GM18909 (cell line): ENCODE results near the gene RNF213.
"Not testable (repeated sequence)": the region's sequence is repeated elsewhere in the genome, so short reads cannot be mapped to it uniquely, and the experiment has no call there.

Source experiments
- ATAC-seq: cut with Tn5 transposase; IDR thresholded peaks from one replicate; pipeline ENCODE4 v1.9.1; 2021; ENCODE audit warnings: mild to moderate bottlenecking; ENCODE audit not compliant: unreplicated experiment, poor library complexity

Gene RNF213

DNA sequence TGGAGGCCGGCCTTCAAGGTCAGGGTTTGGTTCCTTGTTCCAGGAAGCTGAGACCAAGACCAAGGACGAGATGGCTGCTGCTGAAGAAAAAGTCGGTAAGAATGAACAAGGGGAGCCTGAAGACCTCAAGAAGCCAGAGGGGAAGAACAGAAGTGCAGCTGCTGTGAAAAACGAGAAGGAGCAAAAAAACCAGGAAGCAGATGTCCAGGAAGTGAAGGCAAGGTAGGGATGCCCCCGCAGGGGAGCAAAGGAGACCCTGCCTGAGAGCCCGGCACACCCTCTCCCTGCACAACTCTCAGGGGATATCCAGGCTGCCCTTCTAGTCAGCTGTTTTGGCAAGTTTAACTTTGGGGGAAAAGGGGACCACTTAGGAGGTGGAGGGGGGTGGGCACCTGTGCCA is 29.0 kb downstream of the RNF213 start:
- ATAC-seq: no peak

DNA sequence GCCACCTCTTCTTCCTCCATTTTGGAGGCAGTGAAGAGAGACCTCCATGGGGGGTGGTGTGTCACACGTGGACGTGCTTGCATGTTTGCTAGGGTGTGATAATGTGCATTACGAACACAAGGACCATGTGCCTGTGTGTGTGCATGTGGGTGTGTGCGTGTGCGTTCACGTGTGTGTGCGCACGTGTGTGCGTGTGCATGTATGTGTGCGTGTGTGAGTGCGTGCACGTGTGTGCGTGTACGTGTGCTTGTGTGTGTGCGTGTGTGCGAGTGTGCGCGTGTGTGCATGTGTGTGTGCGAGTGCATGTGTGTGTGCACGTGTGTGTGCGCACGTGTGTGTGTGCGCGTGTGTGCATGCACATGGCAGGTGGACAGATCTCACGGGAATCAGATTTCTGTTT is 29.5 kb downstream of the RNF213 start:
- no peak for ATAC-seq

DNA sequence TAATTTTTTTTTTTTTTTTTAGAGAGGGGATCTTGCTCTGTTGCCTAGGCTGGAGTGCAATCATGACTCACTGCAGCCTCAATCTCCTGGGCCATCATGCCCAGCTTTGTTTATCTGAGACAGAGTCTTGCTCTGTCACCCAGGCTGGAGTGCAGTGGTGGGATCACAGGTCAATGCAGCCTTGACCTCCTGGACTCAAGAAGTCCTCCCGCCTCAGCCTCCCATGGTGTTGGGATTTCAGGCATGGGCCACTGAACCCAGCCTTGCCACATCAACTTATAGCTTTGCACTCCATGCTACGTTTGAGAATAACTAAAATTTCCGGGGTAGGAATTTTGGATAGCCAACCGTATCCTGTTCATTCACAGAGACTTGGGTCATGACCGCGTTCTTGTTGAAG is 30.6 kb downstream of the RNF213 start:
- no peak for ATAC-seq

DNA sequence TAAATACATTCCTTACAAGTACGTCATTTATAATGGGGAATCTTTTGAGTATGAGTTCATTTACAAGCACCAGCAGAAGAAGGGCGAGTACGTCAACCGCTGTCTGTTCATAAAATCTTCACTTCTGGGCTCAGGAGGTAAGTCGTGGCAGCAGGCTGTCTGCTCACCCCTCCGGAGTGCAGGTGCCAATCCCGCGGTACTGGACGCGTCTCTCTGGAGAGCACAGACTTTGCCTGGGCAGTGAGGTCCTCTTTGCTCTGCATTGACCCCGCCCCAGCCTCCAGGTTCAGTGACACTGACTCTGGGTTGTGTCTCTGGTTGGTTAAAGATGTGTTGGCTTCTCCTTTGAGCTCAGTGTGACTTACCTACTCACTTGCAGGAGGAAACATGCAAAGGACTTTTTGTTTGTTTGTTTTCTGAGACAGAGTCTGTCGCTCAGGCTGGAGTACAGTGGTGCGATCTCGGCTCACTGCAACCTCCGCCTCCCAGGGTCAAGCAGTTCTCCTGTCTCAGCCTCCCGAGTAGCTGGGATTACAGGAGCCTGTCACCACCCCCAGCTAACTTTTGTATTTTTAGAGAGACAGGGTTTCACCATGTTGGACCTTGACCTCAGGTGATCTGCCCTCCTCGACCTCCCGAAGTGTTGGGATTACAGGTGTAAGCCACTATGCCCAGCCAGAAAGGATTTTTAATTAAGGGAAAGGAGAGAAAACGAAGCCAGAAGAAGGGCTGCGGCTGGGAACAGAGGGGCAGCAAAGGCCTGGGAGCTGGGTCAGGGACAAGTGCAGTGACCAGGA is 31.2 kb downstream of the RNF213 start:
- no peak for ATAC-seq

DNA sequence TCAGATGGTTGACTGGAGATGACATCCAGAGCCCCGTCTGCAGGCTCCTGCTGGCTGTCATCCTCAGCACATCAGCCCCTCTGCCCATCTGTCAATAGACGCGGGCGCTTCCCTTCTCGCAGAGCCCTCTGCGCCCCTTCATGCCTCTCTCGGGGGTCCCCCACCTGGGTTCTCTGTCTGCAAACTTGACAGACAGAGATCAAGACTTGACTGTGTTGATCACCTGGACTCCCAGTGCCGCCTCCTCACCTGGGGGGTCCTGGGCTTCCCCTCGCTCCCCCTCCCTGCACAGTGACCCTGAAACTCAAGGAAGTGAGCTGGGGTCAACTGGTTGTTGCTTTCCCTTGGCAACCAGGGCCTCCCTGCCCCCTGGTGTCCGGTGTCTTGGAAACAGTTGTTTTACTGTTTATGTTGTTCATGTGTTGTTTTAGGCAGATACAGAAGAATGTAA is 31.9 kb downstream of the RNF213 start:
- ATAC-seq: no peak

DNA sequence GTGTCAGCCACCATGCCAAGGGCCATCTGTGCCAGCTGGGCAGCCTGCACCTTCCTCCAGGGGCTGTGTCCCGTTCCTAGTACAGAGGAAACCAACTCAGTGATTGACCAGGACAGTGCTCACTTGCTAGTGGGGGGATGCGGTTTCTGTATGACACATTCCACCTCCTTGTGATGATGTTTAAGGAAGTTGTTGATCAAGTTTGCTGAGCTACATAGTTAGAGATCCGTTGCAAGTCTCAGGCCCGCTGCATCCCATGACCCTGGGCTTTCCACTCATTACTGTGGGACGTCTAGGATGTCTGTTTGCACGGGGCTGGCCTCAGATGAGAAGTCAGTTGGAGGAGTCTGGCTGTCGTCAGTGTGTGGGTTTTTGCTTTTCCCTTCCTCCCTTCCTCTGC is 33.6 kb downstream of the RNF213 start:
- ATAC-seq: no peak

DNA sequence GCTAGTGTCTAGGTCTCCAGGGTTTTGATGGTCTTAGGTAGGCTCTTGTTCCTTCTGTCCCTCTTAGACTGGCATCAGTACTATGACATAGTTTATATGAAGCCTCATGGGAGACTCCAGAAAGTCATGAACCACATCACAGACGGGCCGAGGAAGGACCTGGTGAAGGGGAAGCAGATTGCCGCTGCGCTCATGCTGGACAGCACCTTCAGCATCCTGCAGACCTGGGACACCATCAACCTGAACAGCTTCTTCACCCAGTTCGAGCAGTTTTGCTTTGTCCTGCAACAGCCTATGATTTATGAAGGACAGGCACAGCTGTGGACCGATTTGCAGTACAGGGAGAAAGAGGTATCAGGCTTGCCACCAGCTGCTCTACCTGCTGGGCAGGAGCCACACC is 34.0 kb downstream of the RNF213 start:
- ATAC-seq: no peak

DNA sequence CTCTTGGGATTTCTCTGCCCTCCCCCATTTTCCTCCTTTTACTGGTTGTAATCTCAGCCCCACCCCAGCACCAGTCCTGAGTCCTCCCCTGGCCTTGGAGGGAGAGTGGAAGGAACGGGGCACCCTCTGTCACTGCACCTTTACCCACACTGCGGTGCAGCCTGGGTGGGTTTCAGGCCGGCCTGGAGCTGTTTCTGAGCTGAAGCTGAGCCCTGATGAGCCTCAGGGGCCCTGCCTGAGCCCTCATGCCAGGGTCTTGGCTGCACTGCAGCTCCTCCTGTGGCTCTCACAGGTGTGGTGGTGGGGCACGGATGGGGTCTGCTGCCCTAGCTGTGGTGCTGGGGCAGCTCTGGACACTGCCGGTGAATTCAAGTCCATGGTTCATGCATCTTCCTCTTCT is 34.5 kb downstream of the RNF213 start:
- ATAC-seq: no peak

DNA sequence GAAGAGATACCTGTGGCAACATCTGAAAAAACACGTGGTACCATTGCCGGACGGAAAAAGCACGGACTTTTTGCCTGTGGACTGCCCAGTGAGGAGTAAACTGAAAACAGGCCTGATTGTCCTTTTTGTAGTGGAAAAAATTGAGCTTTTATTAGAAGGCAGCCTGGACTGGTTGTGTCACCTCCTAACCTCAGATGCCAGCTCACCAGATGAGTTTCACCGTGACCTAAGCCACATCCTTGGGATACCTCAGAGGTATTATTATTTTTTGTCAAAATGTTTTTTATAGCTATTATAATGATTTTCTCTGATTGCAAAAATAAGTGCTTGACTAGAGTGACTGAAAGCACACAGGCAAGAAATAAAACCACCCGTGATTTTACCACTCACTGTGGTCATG is 34.9 kb downstream of the RNF213 start:
- no peak for ATAC-seq

DNA sequence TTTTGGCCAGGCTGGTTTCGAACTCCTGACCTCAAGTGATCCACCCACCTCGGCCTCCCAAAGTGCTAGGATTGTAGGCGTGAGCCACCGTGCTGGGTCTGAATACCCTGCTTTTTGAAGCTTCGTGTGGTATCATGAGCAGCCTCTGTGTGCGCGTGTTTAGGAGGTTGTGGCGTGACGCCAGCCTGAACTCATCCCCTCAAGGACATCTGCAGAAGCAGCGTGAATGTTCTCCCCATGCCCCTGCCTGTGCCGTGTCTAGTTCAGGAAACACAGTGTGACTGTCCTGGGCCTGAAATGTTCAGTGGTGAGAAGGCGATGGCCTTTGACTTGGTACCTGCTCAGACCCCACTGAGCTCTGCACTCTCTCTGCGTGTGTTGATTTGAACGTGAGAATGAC is 35.6 kb downstream of the RNF213 start:
- no peak for ATAC-seq

DNA sequence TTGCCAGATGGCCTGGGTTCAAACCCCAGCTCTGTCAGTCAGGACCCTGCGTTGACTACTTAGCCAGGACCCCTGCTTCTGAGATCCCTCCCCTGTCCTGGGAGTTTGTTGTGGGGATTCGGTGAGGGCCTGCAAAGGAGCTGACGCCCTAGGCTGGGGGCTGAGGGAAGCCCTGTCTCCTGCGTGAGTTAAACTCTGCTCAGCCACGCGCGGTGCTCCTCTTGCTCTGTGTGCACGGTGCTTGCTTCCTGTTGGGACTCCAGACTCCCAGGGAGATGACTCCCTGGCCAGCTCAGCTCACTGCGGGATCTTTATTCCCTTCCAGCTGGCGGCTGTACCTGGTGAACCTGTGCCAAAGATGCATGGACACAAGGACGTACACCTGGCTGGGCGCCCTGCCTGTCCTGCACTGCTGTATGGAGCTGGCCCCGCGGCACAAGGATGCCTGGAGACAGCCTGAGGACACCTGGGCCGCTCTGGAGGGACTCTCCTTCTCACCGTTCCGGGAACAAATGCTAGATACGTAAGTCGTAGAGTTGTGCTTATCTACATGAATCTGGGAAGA is 37.4 kb downstream of the RNF213 start:
- no peak for ATAC-seq

DNA sequence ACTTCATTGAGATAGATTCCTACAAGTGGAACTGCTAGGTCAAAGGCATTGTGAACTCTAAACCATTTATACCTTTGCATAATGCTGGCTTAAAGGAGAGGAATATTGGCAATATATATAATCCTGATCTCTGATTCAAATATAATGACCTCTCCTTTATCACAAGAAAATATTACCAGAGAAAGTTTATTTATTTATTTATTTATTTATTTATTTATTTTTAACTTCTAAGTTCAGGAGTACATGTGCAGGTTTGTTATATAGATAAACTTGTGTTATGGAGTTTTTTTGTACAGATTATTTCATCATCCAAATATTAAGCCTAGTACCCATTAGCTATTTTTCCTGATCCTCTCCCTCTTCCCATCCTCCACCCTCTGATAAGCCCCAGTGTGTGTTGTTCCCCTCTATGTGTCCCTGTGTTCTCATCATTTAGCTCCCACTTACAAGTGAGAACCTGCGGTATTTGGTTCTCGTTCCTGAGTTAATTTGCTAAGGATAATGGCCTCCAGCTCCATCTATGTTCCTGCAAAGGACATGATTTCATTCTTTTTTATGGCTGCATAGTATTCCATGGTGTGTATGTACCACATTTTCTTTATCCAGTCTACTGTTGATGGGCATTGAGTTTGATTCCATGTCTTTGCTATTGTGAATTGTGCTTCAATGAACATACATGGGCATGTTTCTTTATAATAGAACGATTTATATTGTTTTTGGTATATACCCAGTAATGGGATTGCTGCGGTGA is 38.9 kb downstream of the RNF213 start:
- ATAC-seq: not testable (repeated sequence)

DNA sequence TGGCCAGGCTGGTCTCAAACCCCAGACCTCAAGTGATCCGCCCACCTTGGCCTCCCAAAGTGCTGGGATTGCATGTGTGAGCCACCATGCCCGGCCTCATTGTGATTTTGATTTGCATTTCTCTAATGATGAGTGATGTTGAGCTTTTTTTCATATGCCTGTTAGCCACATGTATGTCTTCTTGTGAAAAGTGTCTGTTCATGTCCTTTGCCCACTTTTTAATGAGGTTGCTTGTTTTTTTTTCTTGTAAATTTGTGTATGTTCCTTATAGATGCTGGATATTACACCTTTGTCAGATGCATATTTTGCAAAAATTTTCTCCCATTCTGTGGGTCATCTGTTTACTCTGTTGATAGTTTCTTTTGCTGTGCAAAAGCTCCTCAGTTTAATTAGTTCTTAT is 40.1 kb downstream of the RNF213 start:
- ATAC-seq: not testable (repeated sequence)

DNA sequence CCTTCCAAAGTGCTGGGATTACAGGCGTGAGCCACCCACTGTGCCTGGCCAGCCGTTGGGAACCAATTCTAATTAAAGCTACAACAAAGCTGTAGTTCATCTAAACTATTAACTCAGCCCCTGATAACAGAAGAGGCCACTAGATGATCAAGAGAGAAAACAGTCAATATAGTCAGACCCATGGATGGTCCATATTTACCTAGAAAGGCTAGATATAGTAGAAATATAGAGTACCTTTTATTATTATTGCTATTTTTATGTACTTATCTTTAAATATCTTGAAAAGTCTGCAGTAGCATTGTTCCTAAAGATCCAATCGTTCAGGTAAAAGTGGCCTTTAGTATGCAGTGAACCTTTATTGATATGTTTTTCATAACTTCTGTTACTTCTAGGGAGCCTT is 43.2 kb downstream of the RNF213 start:
- no peak for ATAC-seq

DNA sequence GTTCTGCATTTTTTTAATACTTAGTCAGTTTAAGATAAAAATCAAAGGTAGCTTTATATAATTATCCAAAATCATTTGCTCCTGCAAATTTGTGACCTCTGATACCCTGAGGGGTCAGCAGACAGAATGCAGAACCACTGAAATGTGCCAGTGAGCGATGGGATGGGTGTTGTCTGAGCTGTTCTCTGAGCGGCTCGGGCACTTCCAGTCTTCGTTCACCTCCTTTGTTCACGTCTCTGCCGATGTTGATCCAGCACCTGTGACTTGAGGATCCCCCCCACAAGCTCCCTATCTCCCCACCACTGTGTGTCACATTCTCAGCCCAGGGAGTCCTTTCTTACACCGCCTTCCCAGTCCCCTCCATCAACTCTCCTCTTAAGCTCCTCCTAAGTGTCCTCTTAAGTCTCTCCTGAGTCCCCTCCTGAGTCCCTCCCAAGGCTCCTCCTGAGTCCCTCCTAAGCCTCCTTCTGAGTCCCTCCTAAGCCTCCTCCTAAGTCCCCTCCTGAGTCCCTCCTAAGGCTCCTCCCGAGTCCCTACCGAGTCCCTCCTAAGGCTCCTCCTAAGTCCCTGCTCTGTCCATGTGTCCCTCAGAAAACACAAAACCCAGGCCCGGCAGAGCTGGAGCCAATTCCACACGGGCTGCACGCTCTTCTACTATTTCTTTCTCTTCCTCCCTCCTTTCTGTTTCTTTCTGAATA is 47.5 kb downstream of the RNF213 start:
- ATAC-seq: no peak

DNA sequence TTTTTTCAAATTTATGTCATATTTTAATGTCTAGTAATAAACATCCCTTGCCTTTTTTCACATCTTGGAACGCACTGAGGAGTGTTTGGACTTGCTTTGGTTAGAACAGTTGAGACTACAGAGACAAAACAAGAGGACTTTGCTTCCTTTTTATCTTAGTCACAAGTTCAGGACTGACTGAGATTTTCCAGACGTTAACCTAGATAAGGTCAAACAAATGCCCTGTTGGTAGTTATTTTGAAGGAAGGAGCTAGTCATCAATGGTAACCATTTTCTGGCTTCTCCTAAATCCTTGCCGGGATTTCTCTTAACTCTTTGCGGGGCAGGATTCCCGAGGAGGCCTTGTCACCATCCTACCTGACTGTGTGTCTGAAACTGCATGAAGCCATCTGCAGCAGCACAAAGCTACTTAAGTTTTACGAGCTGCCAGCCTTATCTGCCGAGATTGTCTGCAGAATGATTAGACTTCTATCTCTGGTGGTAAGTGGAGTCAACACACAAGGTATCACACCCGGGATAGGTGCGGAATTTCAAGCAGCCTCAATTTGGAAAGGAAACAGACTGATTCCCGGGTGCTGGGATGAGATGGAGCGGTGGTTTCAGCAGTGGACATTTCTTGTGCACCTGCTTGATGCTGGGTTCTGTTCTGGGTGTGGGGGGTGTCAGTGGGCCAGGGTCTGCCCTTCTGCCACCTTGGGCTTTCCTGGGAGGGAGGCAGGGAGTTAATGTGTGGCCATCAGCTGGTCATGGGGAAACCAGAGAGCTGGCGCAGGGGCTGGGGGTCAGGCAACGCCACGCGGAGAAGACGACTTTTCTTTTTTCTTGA is 48.3 kb downstream of the RNF213 start:
- ATAC-seq: no peak

DNA sequence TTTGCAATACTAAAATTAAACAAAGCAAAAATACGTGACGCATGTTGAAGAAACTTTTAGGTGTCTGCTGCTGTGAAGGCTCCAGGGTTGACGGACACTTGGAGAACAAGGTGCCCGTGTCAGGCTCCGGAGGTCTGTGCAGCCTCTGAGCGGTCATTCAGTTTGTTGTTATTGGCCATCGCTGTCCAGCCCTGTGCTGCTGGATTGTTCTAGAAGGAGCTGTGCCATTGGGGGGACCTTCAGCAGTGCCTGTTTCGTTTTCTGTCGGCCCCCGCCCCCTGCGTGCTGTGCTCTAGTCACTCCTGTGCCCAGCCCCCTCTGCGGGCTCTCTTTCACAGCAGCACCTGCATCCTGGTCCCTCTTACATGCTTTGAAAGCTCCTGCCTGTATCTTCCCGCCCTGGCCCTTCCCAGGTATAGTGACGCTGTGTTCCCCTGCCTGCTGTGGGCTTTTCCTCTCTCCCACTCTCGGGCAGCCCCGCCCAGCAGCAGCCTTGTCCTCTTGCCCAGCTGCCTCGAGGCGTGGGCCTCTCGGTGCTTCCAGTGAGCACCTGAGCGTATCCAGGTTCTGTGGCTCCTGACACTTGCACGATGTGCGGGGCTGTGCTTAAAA is 50.7 kb downstream of the RNF213 start:
- no peak for ATAC-seq

DNA sequence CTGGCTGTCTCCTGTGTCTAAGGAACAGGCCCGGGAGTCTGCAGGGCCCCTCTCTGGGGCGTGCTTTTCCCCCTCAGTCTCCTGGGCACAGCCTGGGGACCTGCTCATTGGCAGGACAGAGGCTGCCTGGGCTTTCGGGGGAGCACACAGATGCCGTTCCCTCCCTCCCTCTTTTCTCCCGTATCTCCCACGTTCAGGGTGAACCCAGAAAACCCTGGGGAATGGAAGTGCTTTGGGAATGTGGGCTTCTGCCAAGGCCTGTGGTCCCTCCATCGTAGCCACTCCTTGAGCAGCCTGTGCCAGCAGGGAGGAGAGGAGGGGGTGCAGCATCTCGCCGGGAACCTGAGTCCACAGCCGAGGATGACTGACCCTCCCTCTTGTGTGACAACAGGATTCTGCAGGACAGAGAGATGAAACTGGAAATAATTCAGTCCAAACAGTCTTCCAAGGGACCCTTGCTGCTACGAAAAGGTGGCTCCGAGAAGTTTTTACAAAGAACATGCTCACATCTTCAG is 52.0 kb downstream of the RNF213 start:
- no peak for ATAC-seq

DNA sequence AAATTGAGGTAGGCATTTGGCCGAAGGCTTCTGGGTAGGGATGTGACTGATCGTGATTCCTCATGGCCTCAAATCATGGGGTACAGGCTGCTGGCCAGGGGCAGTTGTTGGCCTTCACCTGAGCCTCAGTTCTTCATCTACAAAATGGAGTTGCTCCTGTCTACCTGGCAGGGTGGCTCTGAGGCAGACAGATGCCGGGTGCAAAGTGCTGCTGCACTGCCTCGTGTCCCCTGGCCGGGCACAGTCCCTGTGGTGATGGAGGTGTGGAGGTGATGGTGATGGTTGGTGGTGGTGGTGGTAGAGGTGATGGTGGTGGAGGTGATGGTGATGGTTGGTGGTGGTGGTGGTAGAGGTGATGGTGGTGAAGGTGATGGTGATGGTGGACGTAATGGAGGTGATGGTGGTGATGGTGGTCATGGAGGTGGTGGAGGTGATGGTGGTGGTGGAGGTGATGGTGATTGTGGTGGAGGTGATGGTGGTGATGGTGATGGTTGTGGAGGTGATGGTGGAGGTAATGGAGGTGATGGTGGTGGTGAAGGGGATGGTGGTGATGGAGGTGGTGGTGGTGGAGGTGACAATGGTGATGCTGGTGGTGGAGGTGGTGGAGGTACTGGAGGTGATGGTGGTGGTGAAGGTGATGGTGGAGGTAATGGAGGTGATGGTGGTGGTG is 52.6 kb downstream of the RNF213 start:
- no peak for ATAC-seq
